ENCODE data around the gene CATSPER3. TPM values are rescaled to one million over a fixed set of nuclear protein-coding genes. Genes with fewer than 3 reads are reported as not detected.

Gene CATSPER3
- total RNA-seq, 1 experiment from 2014 or later: 0.50 TPM

DNA sequence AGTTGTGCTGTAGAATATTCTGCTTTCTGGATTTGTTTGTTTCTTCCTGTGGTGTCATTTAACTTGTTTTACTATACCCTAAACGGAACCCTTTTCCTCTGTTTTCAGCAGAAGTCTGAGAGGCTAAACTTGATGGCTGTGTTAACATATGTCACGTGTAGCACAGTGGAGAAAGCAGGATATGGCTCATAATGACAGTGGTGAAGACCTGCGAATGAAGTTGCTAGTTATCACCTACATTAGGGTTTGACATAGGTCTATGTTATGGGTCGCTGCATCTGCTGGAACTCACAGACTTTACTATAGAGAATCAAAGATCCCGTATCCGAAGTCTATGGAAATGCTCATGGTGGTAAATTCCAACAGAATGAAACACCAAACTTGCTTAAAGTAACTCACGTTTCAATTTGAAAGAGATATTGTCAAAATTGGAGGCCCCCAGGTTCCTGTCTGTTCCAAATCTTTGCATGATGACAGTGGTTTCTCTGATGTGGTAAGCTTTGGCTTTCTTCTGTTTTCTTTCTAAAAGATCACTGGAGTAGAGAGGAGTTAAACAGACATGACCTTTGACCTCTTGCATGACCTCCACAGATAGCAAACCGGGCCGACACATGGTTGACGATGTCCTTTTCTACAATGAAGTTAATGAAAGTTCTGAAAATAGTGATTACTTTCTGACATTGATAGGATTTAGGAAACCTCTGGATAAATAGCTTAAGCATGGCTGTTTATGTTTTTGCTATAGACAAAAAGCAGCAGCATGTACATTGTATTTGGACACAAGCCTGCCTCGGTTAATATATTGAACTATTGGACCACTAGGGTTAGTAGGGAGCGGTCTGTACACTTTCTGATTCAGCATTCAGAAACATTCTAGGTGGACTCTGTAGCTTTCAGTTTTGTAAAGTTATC lies 3.1 kb upstream of the CATSPER3 start:
- H2AFZ ChIP-seq (ENCODE audit: low read length): no peak overlapping the region
- peaks cover 2 to 19% (median 12%) of the 10 kb centered on the region in 3 experiments; a peak in 5 of 7 replicates for H3K36me3 Mint-ChIP-seq (ENCODE audit: insufficient read depth in 1 of 3, low read depth in 3 of 3)

More for the DNA sequence above, 3.1 kb upstream of the CATSPER3 start:
- Histone ChIP-seq H3T11ph (ENCODE audit: low read length) (no peak overlapping the region), H3K23ac (ENCODE audit: insufficient read length, low read depth, low read length) (no peak overlapping the region), H3K4me1 (ENCODE audit: insufficient read depth, low read length) (no peaks in the 10 kb centered on the region), H3K4me2 (ENCODE audit: insufficient read depth, insufficient read length, low read length) (no peak overlapping the region), H2BK12ac (ENCODE audit: insufficient read length, low read depth, low read length) (no peak overlapping the region), H3K9me3 (ENCODE audit: control insufficient read depth, low read depth, low read length) (no peaks in the 10 kb centered on the region), H3K79me2 (ENCODE audit: insufficient read depth, low read length) (no peaks in the 10 kb centered on the region), H3K18ac (ENCODE audit: insufficient read length, low read depth, low read length) (no peak overlapping the region), H3K56ac (ENCODE audit: insufficient read length, low read depth, low read length) (no peak overlapping the region), H3K14ac (ENCODE audit: insufficient read depth, low read length) (no peak overlapping the region), H3K4ac (ENCODE audit: low read depth, low read length) (no peak overlapping the region), H2BK15ac (ENCODE audit: low read depth, low read length) (no peak overlapping the region), H3K27me3 (ENCODE audit: insufficient read depth, low read length) (no peaks in the 10 kb centered on the region), H3K23me2 (ENCODE audit: insufficient read length, low read depth, low read length, poor library complexity, severe bottlenecking) (no peaks in the 10 kb centered on the region), H4K20me1 (ENCODE audit: control insufficient read depth, insufficient read depth, insufficient read length) (no peaks in the 10 kb centered on the region), H3K79me1 (ENCODE audit: insufficient read depth, low read depth, low read length, poor library complexity, severe bottlenecking) (no peaks in the 10 kb centered on the region), H2BK120ac (ENCODE audit: low read depth, low read length, poor library complexity, severe bottlenecking) (no peak overlapping the region), H2AK5ac (ENCODE audit: insufficient read length, low read length) (no peak overlapping the region), H4K8ac (replicated peaks; ENCODE audit: insufficient read length, low read depth, low read length) (no peak overlapping the region), H3K27ac (ENCODE audit: insufficient read length, low read depth, low read length) (no peak overlapping the region), H2BK5ac (ENCODE audit: insufficient read length, low read length) (no peak overlapping the region), H3K9ac (ENCODE audit: extremely low read depth, insufficient read length, low read length) (no peak overlapping the region), H4K91ac (ENCODE audit: insufficient read length, low read depth, low read length) (no peak overlapping the region), H2BK20ac (ENCODE audit: low read depth, low read length, poor library complexity, severe bottlenecking) (no peak overlapping the region), H4K5ac (ENCODE audit: insufficient read length, low read depth, low read length) (no peak overlapping the region)
- no CpG with 5 or more reads among the region's 12 CpGs for WGBS (ENCODE audit: extremely low coverage, insufficient read length, low lambda C conversion rate)
- Mint-ChIP-seq H3K4me3 (no peak overlapping the region), H3K27me3 (ENCODE audit: low read depth) (no peaks in the 10 kb centered on the region), H3K4me1 (no peaks in the 10 kb centered on the region), H3K27ac (no peak overlapping the region), H3K9me3 (no peaks in the 10 kb centered on the region)
- DNase-seq: no peak
- TF ChIP-seq CTCF (conservative IDR thresholded peaks at IDR 0.05): no peak

Measured in H9 (cell line).